HAP-1 (cell line): ENCODE results near the gene GH2.
"Not testable (repeated sequence)": the region's sequence is repeated elsewhere in the genome, so short reads cannot be mapped to it uniquely, and the experiment has no call there.

Source experiments
- DNase-seq, 2 experiments: peaks; one replicate each; pipeline ENCODE4 v3.0.0-alpha.2; 2016 to 2020; ENCODE audit warnings: low spot score in 2 of 2
- H3K27me3 ChIP-seq: fragments of 250-450 bp; sonication (Bioruptor Pico); 2 replicates; pipeline ENCODE4 v1.5.1; 2020; ENCODE audit warnings: low read depth, mild to moderate bottlenecking, moderate library complexity
- H3K36me3 ChIP-seq: fragments of 250-450 bp; sonication (Bioruptor Pico); replicated peaks from 2 replicates; pipeline ENCODE4 v1.5.1; 2020; ENCODE audit warnings: mild to moderate bottlenecking
- H3K4me1 ChIP-seq: fragments of 250-450 bp; sonication (Bioruptor Pico); 2 replicates; pipeline ENCODE4 v1.5.1; 2020; ENCODE audit warnings: mild to moderate bottlenecking
- H3K4me3 ChIP-seq: fragments of 250-450 bp; sonication (Bioruptor Pico); 2 replicates; pipeline ENCODE4 v1.5.1; 2020; ENCODE audit warnings: mild to moderate bottlenecking, moderate library complexity
- H3K9me3 ChIP-seq: fragments of 250-450 bp; sonication (Bioruptor Pico); 2 replicates; pipeline ENCODE4 v1.5.1; 2020; ENCODE audit warnings: mild to moderate bottlenecking, moderate library complexity
- in situ Hi-C: fragments of 300-500 bp; cut with MboI; formaldehyde crosslinking; loops from 3 replicates; pipeline ENCODE4 v1.14.3; 2020; ENCODE audit warnings: low sequenced_read_pairs, inconsistent platforms, mixed read lengths

Gene GH2

GRCh38 chr17:63848834-63849689 is 32.7 kb downstream of the GH2 start:
- in situ Hi-C loops: no loop called here
- Histone ChIP-seq H3K9me3 (no peaks in the 10 kb centered on the region), H3K36me3 (no peaks in the 10 kb centered on the region), H3K27me3 (peaks cover 9% of the 10 kb centered on the region; the same call in 1 of the 2 replicates), H3K4me3 (no peak overlapping the region), H3K4me1 (no peaks in the 10 kb centered on the region; the same call in 1 of the 2 replicates)
- no peak for DNase-seq

GRCh38 chr17:63847525-63848249 is 34.1 kb downstream of the GH2 start:
- in situ Hi-C loops: no loop called here

GRCh38 chr17:63845509-63845908 is 36.2 kb downstream of the GH2 start:
- peaks cover 4% of the 10 kb centered on the region; the same call in 1 of the 2 replicates for H3K36me3 ChIP-seq
- H3K9me3 ChIP-seq: no peaks in the 10 kb centered on the region
- DNase-seq: no peak
- in situ Hi-C loops: no loop called here
- no peaks in the 10 kb centered on the region for H3K27me3 ChIP-seq
- no peak overlapping the region for H3K4me3 ChIP-seq
- peaks cover 6% of the 10 kb centered on the region for H3K4me1 ChIP-seq

More at GRCh38 chr17:63847525-63848249, 34.1 kb downstream of the GH2 start:
- Histone ChIP-seq H3K4me1 (no peaks in the 10 kb centered on the region; the same call in 1 of the 2 replicates), H3K36me3 (no peaks in the 10 kb centered on the region), H3K27me3 (no peaks in the 10 kb centered on the region), H3K4me3 (no peak overlapping the region), H3K9me3 (no peaks in the 10 kb centered on the region)
- no peak for DNase-seq

- in situ Hi-C loops: no loop called here
- Histone ChIP-seq H3K4me3 (no peak overlapping the region), H3K4me1 (peaks cover 8% of the 10 kb centered on the region), H3K36me3 (peaks cover 4% of the 10 kb centered on the region; the same call in 1 of the 2 replicates), H3K27me3 (no peaks in the 10 kb centered on the region), H3K9me3 (no peaks in the 10 kb centered on the region)
- DNase-seq: no peak
These were observed 37.6 kb downstream of the GH2 start for GRCh38 chr17:63843910-63844677.

- H3K9me3 ChIP-seq, in situ Hi-C loops, H3K27me3 ChIP-seq, H3K36me3 ChIP-seq, DNase-seq: not testable (repeated sequence)
- H3K4me1 ChIP-seq: peaks cover 11% of the 10 kb centered on the region
- H3K4me3 ChIP-seq: peak overlapping the region; percentile 76
These were observed 38.3 kb downstream of the GH2 start for GRCh38 chr17:63843387-63843888.

GRCh38 chr17:63842540-63843386 is 39.0 kb downstream of the GH2 start, which contains the start of gene SMARCD2:
Gene SMARCD2, minus strand, starts transcription at chr17:63842685. Its CDS starts 11 bp downstream, at chr17:63842674.
- H3K4me1 ChIP-seq: peaks cover 11% of the 10 kb centered on the region
- DNase-seq: peak; percentile 96 to 99
- peaks cover 4% of the 10 kb centered on the region; the same call in 1 of the 2 replicates for H3K36me3 ChIP-seq
- no peaks in the 10 kb centered on the region for H3K9me3 ChIP-seq
- H3K27me3 ChIP-seq: no peaks in the 10 kb centered on the region
- peak within 1 kb of the TSS; percentile 76 for H3K4me3 ChIP-seq
- in situ Hi-C loops: no loop called here

- in situ Hi-C loops: no loop called here
- peak in 1 of 2 experiments; percentile 43 for DNase-seq
- peaks cover 11% of the 10 kb centered on the region for H3K4me1 ChIP-seq
These were observed 39.6 kb downstream of the GH2 start for GRCh38 chr17:63842173-63842539.

GRCh38 chr17:63841350-63842172 is 40.2 kb downstream of the GH2 start:
- in situ Hi-C loops: no loop called here
- Histone ChIP-seq H3K4me1 (peaks cover 11% of the 10 kb centered on the region), H3K9me3 (no peaks in the 10 kb centered on the region), H3K27me3 (no peaks in the 10 kb centered on the region), H3K4me3 (peak overlapping the region; percentile 76), H3K36me3 (peaks cover 11% of the 10 kb centered on the region)
- DNase-seq: peak; percentile 17 to 35

More at GRCh38 chr17:63842173-63842539, 39.6 kb downstream of the GH2 start:
- Histone ChIP-seq H3K9me3 (no peaks in the 10 kb centered on the region), H3K4me3 (peak overlapping the region; percentile 76), H3K36me3 (peaks cover 5% of the 10 kb centered on the region), H3K27me3 (no peaks in the 10 kb centered on the region)

GRCh38 chr17:63840591-63841349 is 41.0 kb downstream of the GH2 start:
- H3K36me3 ChIP-seq: peaks cover 16% of the 10 kb centered on the region
- H3K27me3 ChIP-seq: no peaks in the 10 kb centered on the region
- H3K4me3 ChIP-seq: peak overlapping the region; percentile 76
- no peaks in the 10 kb centered on the region for H3K9me3 ChIP-seq
- H3K4me1 ChIP-seq: peaks cover 11% of the 10 kb centered on the region
- in situ Hi-C loops: no loop called here
- DNase-seq: no peak

GRCh38 chr17:63838631-63839171 is 43.0 kb downstream of the GH2 start:
- H3K4me3 ChIP-seq: no peak overlapping the region
- DNase-seq: no peak
- H3K36me3 ChIP-seq: peaks cover 33% of the 10 kb centered on the region
- in situ Hi-C loops: no loop called here
- peaks cover 11% of the 10 kb centered on the region for H3K4me1 ChIP-seq
- H3K9me3 ChIP-seq: no peaks in the 10 kb centered on the region
- H3K27me3 ChIP-seq: no peaks in the 10 kb centered on the region

- H3K9me3 ChIP-seq: no peaks in the 10 kb centered on the region
- H3K36me3 ChIP-seq: peaks cover 40% of the 10 kb centered on the region
- in situ Hi-C loops: no loop called here
- H3K27me3 ChIP-seq: no peaks in the 10 kb centered on the region
- no peak for DNase-seq
- peaks cover 11% of the 10 kb centered on the region for H3K4me1 ChIP-seq
- no peak overlapping the region for H3K4me3 ChIP-seq
These were observed 43.7 kb downstream of the GH2 start for GRCh38 chr17:63837962-63838600.
